CD4-positive, alpha-beta T cell (primary cell): Measurements from ENCODE around the gene RABL3. TPM values are rescaled to one million over a fixed set of nuclear protein-coding genes. Genes with fewer than 3 reads are reported as not detected.

Experiments used
- ATAC-seq: fragments of 200-7000 bp; cut with Tn5 transposase; one replicate; pipeline ENCODE4 v1.10.0; 2022; ENCODE audit warnings: mild to moderate bottlenecking; ENCODE audit not compliant: poor library complexity
- CTCF ChIA-PET: fragments of 350-600 bp; sonication (Branson Sonifier 250); formaldehyde crosslinking; loops from one replicate; lab custom pipeline; 2021; ENCODE audit warnings: antibody characterized with exemption, inconsistent platforms; lab: Charles Lee
- POLR2A ChIA-PET: fragments of 350-600 bp; sonication (Branson Sonifier 250); formaldehyde crosslinking; loops from one replicate; lab custom pipeline; 2021; ENCODE audit warnings: antibody characterized with exemption, inconsistent platforms; lab: Charles Lee
- DNase-seq, 14 experiments: peaks; one replicate each; pipeline ENCODE4 v3.0.0-alpha.2; 2013 to 2020; ENCODE audit warnings: mixed read lengths in 2 of 14
- H3K27ac ChIP-seq, 2 donors: one replicate each; pipeline versions ENCODE4 v1.5.1 to v1.7.0; 2013; ENCODE audit warnings: low read length in 2 of 2, low read depth in 1 of 2, mild to moderate bottlenecking in 1 of 2
- H3K27me3 ChIP-seq, 2 experiments: 1 replicate in 1 of 2; 2 replicates in 1 of 2; pipeline versions ENCODE4 v1.6.1 to v1.7.0; 2013; ENCODE audit warnings: low read length in 2 of 2, control low read depth in 1 of 2, mild to moderate bottlenecking in 1 of 2, moderate library complexity in 1 of 2; ENCODE audit not compliant: insufficient read depth in 2 of 2, control insufficient read depth in 1 of 2
- H3K36me3 ChIP-seq: one replicate; pipeline ENCODE4 v1.6.1; 2013; ENCODE audit warnings: low read length, control low read depth; ENCODE audit not compliant: insufficient read depth
- H3K4me1 ChIP-seq: one replicate; pipeline ENCODE4 v1.6.1; 2013; ENCODE audit warnings: low read length, control low read depth; ENCODE audit not compliant: insufficient read depth
- H3K4me3 ChIP-seq: one replicate; pipeline ENCODE4 v1.5.1; 2013; ENCODE audit warnings: mild to moderate bottlenecking, low read length, moderate library complexity
- H3K9me3 ChIP-seq, 2 experiments: 1 replicate in 1 of 2; 2 replicates in 1 of 2; pipeline versions ENCODE4 v1.6.1 to v1.7.0; 2013; ENCODE audit warnings: low read length in 2 of 2, mild to moderate bottlenecking in 2 of 2, control low read depth in 1 of 2, moderate library complexity in 1 of 2; ENCODE audit not compliant: control insufficient read depth in 1 of 2, insufficient read depth in 1 of 2
- H3K27ac Mint-ChIP-seq: one replicate; pipeline ENCODE4 v1.8.0; 2020; ENCODE audit warnings: mixed read lengths
- H3K27me3 Mint-ChIP-seq: one replicate; pipeline ENCODE4 v1.8.0; 2021; ENCODE audit warnings: mixed read lengths
- H3K36me3 Mint-ChIP-seq: one replicate; pipeline ENCODE4 v1.8.0; 2021; ENCODE audit warnings: low read depth, mixed read lengths
- H3K4me1 Mint-ChIP-seq: one replicate; pipeline ENCODE4 v1.8.0; 2021; ENCODE audit warnings: low read depth, mixed read lengths
- H3K4me3 Mint-ChIP-seq: one replicate; pipeline ENCODE4 v1.8.0; 2020; ENCODE audit warnings: mild to moderate bottlenecking, mixed read lengths
- H3K9me3 Mint-ChIP-seq: one replicate; pipeline ENCODE4 v1.8.0; 2020; ENCODE audit warnings: mixed read lengths
- intact Hi-C, 2 experiments: fragments of 100-400 bp; cut with DNase I in 1 of 2; cut with micrococcal nuclease in 1 of 2; formaldehyde crosslinking; loops; one replicate each; pipeline versions ENCODE4 v1.15.1 to v1.9.0; 2023 to 2025; cut with DNase I, micrococcal nuclease
- total RNA-seq, 174 experiments: library from RNA in 2 of 174; stranded (reverse) in 2 of 174; gene quantifications; one replicate each; pipeline ENCODE4 v1.2.3 and lab custom pipeline; 2021 to 2026
- TF ChIP-seq, protein P1 (sequence below): fragments of 200-600 bp; IDR thresholded peaks from one replicate; pipeline ENCODE4 v1.8.0; 2022; ENCODE audit warnings: antibody characterized with exemption, mild to moderate bottlenecking

RABL3 gene
- total RNA-seq, 2 experiments from 2014 or later, result 12.9 to 13.6 TPM

DNA sequence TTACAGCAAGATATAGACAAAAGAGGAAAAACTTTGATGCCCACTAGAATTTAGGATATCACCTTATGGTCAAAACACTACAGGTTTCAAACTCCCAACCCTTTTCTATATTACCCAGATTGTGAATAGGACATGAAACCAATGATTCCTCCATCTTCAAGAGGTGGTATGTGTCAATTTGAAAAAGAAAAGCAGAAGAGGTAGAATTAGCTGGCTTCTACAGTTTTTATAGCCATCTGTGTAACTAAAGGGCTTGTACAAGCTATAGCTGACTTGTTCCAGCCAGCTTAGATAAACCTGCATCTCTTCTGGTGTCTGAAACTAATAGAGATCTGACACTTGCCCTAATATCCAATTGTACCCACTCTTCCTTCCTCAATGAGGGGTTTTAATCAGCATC, 35.4 kb downstream of the RABL3 start:
- Mint-ChIP-seq H3K27ac (no peak overlapping the region), H3K36me3 (peaks cover 67% of the 10 kb centered on the region), H3K9me3 (peaks cover 5% of the 10 kb centered on the region), H3K27me3 (no peaks in the 10 kb centered on the region), H3K4me3 (no peak overlapping the region), H3K4me1 (peaks cover 5% of the 10 kb centered on the region)
- Histone ChIP-seq H3K36me3 (peaks cover 31% of the 10 kb centered on the region), H3K4me1 (no peaks in the 10 kb centered on the region), H3K27me3 (no peaks in the 10 kb centered on the region), H3K9me3 (peaks cover 0 to 6% of the 10 kb centered on the region in 2 experiments), H3K27ac (no peak overlapping the region), H3K4me3 (no peak overlapping the region)
- intact Hi-C loops, result loop anchor here (5.0 to 10.0 kb wide), 2 partner anchors 35 to 88 kb away; partner anchors contain the start of genes GTF2E1 (in 2 of the 2) and RABL3 (in 2 of the 2)
- TF ChIP-seq, protein P1, sequence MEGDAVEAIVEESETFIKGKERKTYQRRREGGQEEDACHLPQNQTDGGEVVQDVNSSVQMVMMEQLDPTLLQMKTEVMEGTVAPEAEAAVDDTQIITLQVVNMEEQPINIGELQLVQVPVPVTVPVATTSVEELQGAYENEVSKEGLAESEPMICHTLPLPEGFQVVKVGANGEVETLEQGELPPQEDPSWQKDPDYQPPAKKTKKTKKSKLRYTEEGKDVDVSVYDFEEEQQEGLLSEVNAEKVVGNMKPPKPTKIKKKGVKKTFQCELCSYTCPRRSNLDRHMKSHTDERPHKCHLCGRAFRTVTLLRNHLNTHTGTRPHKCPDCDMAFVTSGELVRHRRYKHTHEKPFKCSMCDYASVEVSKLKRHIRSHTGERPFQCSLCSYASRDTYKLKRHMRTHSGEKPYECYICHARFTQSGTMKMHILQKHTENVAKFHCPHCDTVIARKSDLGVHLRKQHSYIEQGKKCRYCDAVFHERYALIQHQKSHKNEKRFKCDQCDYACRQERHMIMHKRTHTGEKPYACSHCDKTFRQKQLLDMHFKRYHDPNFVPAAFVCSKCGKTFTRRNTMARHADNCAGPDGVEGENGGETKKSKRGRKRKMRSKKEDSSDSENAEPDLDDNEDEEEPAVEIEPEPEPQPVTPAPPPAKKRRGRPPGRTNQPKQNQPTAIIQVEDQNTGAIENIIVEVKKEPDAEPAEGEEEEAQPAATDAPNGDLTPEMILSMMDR, result no peak
- CTCF ChIA-PET, result interaction anchor here (1.5 kb wide), 1 partner anchor 9 kb away, joined by 4 read pairs; no protein-coding TSS in a partner anchor
- DNase-seq (no peak), ATAC-seq (no peak)
- POLR2A ChIA-PET, result interaction anchor here (0.8 kb wide), 1 partner anchor 35 kb away, joined by 5 read pairs; the partner anchor contains the start of genes GTF2E1 and RABL3

DNA sequence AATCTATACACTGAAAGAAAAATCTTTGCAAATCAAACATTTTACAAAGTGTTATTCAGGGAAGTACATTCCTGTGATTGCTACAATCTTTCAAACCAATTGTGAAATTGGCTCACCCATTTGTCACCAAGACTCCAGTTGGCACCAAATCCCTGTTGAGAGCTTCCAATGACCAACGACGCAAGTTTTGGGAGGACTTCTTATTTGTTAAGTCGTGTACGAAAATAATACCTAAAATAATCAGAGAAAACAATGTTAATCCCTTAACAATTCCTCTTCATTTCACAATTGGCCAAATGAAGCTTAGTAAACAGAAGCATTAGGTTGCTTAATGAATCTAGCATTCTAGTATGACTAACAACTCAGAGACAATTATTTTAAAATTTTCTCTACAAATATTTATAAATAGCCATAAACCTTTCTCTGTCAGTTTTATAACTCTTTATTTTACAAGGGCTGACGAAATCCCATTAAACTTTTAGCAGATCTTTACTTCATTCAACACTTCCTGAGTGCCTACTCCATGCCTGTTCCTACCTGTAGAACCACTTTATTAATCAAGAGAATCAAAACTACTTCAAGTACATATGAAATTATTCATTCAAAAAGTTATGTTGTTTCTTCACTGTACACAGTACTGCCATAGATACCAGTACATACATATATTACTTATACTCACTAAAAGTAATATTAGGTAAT, 36.3 kb downstream of the RABL3 start:
- peaks cover 5% of the 10 kb centered on the region for H3K4me1 Mint-ChIP-seq
- ChIA-PET POLR2A (no interaction called here), CTCF (interaction anchor here (1.5 kb wide), 1 partner anchor 8 kb away, joined by 4 read pairs; no protein-coding TSS in a partner anchor)
- H3K27ac Mint-ChIP-seq, result no peak overlapping the region
- H3K4me3 ChIP-seq, result no peak overlapping the region
- no peak overlapping the region for H3K27ac ChIP-seq
- no peak overlapping the region for H3K4me3 Mint-ChIP-seq
- H3K4me1 ChIP-seq, result no peaks in the 10 kb centered on the region
- ATAC-seq, result no peak
- H3K9me3 ChIP-seq, result peaks cover 0 to 6% of the 10 kb centered on the region in 2 experiments
- TF ChIP-seq, protein P1, result no peak
- no peak for DNase-seq
- no peaks in the 10 kb centered on the region for H3K27me3 Mint-ChIP-seq
- peaks cover 76% of the 10 kb centered on the region for H3K36me3 Mint-ChIP-seq
- peaks cover 5% of the 10 kb centered on the region for H3K9me3 Mint-ChIP-seq
- peaks cover 31% of the 10 kb centered on the region for H3K36me3 ChIP-seq
- intact Hi-C loops, result loop anchor here (5.0 to 10.0 kb wide), 2 partner anchors 36 to 89 kb away; partner anchors contain the start of genes GTF2E1 (in 2 of the 2) and RABL3 (in 2 of the 2)
- H3K27me3 ChIP-seq, result no peaks in the 10 kb centered on the region

DNA sequence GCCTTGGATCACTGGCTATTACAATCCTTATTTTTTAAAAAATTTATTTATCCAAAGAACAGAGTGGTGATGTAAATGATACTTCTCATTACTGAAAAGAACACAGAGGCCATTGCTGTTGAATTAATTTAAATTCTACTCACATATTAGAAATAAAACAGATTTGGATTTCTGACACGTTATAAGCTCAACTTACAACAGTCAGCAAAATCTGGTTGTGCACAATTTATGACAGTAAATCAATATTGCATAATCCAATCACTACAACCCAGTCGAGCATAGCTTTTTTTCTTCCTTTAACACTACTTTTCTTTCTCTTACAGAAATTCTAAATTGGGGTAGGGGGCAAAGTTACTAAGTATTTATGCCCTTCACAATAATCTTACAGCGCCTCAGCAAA, 43.0 kb downstream of the RABL3 start:
- H3K36me3 ChIP-seq, result peaks cover 30% of the 10 kb centered on the region
- H3K4me1 ChIP-seq, result no peaks in the 10 kb centered on the region
- H3K9me3 ChIP-seq, result peaks cover 0 to 6% of the 10 kb centered on the region in 2 experiments
- TF ChIP-seq, protein P1, result no peak
- DNase-seq (no peak), ATAC-seq (no peak)
- H3K9me3 Mint-ChIP-seq, result peaks cover 5% of the 10 kb centered on the region
- no peaks in the 10 kb centered on the region for H3K27me3 ChIP-seq
- intact Hi-C loops, result no loop called here
- H3K36me3 Mint-ChIP-seq, result peaks cover 81% of the 10 kb centered on the region
- no peaks in the 10 kb centered on the region for H3K4me1 Mint-ChIP-seq
- ChIA-PET CTCF (no interaction called here), POLR2A (no interaction called here)
- H3K27ac ChIP-seq, result no peak overlapping the region
- no peak overlapping the region for H3K4me3 ChIP-seq
- H3K27ac Mint-ChIP-seq, result no peak overlapping the region
- no peaks in the 10 kb centered on the region for H3K27me3 Mint-ChIP-seq
- H3K4me3 Mint-ChIP-seq, result no peak overlapping the region
